Body of pancreas (tissue), 4 donors: ENCODE results near the gene SLN.

Experiments
- POLR2A ChIP-seq, 3 donors: fragments of 450-650 bp; IDR thresholded peaks; one replicate each; pipeline ENCODE4 v1.6.1; 2016; ENCODE audit warnings: antibody characterized with exemption in 3 of 3, mild to moderate bottlenecking in 2 of 3
- TF ChIP-seq, protein P1 (sequence below), 7 experiments: fragments of 450-650 bp in 4 of 7; fragments of 200-600 bp in 3 of 7; sonication (generic) in 3 of 7; IDR thresholded peaks; one replicate each; pipeline ENCODE4 v1.5.1; 2016 to 2019; ENCODE audit warnings: antibody characterized with exemption in 7 of 7

DNA sequence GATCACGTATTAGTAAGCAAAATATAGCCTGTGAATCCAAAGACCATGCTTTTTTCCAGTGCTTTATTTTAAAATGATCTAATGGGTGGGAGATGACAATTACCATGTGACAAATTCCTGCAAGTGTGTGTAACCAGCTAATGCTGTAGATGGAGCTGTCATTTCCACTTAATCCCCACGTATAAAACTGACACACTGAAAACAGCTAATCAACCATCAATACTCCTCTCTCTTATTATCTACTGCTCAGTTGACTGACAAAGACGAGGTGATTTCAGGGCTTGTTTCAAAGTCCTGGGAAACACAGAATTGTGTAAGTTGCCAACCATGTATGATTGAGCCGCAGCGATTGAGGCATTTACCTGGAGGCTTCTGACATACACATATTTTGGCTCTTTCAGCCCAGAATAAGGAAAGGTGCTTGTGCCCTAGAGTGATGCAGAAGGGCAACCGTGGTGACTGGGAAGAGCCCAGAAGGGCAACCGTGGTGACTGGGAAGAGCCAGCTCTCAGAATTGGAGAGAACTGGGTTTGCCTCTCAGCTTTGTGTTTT lies 9.7 kb downstream of the SLN start:
- TF ChIP-seq, protein P1, sequence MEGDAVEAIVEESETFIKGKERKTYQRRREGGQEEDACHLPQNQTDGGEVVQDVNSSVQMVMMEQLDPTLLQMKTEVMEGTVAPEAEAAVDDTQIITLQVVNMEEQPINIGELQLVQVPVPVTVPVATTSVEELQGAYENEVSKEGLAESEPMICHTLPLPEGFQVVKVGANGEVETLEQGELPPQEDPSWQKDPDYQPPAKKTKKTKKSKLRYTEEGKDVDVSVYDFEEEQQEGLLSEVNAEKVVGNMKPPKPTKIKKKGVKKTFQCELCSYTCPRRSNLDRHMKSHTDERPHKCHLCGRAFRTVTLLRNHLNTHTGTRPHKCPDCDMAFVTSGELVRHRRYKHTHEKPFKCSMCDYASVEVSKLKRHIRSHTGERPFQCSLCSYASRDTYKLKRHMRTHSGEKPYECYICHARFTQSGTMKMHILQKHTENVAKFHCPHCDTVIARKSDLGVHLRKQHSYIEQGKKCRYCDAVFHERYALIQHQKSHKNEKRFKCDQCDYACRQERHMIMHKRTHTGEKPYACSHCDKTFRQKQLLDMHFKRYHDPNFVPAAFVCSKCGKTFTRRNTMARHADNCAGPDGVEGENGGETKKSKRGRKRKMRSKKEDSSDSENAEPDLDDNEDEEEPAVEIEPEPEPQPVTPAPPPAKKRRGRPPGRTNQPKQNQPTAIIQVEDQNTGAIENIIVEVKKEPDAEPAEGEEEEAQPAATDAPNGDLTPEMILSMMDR (IDR thresholded peaks at IDR 0.05): no peak
- TF ChIP-seq POLR2A (IDR thresholded peaks at IDR 0.05): no peak
